Karpas-422 (cell line): Measurements from ENCODE around the gene SLC25A3. TPM values are rescaled to one million over a fixed set of nuclear protein-coding genes. Genes with fewer than 3 reads are reported as not detected.
A peak's percentile ranks its signal among the peaks of the same experiment; 100 is the strongest.
"Not testable (repeated sequence)": the region's sequence is repeated elsewhere in the genome, so short reads cannot be mapped to it uniquely, and the experiment has no call there.

Experiments
- DNase-seq: peaks from one replicate; pipeline ENCODE4 v3.0.0-alpha.2; 2015
- H2AFZ ChIP-seq: fragments of 200-600 bp; sonication (generic); 2 replicates; pipeline ENCODE4 v1.6.1; 2014; ENCODE audit warnings: antibody characterized with exemption, low read length, mixed read lengths
- H3K27ac ChIP-seq: fragments of 200-600 bp; sonication (generic); 2 replicates; pipeline ENCODE4 v1.5.1; 2014; ENCODE audit warnings: mild to moderate bottlenecking, low read length, moderate library complexity
- H3K27me3 ChIP-seq: fragments of 200-600 bp; sonication (generic); 2 replicates; pipeline ENCODE4 v1.6.1; 2014; ENCODE audit warnings: low read length, mixed read lengths
- H3K36me3 ChIP-seq: fragments of 200-600 bp; sonication (generic); 2 replicates; pipeline ENCODE4 v1.6.1; 2014; ENCODE audit warnings: low read length, mixed read lengths; ENCODE audit not compliant: insufficient read depth
- H3K4me1 ChIP-seq: fragments of 200-600 bp; sonication (generic); 2 replicates; pipeline ENCODE4 v1.6.1; 2014; ENCODE audit warnings: mild to moderate bottlenecking, low read length, mixed read lengths
- H3K4me2 ChIP-seq: fragments of 200-600 bp; sonication (generic); 2 replicates; pipeline ENCODE4 v1.6.1; 2014; ENCODE audit warnings: low read length, low read depth, mild to moderate bottlenecking; ENCODE audit not compliant: poor library complexity, severe bottlenecking
- H3K4me3 ChIP-seq: fragments of 200-600 bp; sonication (generic); 2 replicates; pipeline ENCODE4 v1.5.1; 2014; ENCODE audit warnings: mild to moderate bottlenecking, antibody characterized with exemption, low read length, mixed read lengths
- H3K79me2 ChIP-seq: fragments of 200-600 bp; sonication (generic); 2 replicates; pipeline ENCODE4 v1.6.1; 2014; ENCODE audit warnings: mild to moderate bottlenecking, low read length, mixed read lengths
- H3K9ac ChIP-seq: fragments of 200-600 bp; sonication (generic); 2 replicates; pipeline ENCODE4 v1.6.0; 2014; ENCODE audit warnings: low read length
- H3K9me2 ChIP-seq: fragments of 200-600 bp; sonication (generic), shearing (Covaris generic); replicated peaks from 2 replicates; pipeline ENCODE4 v1.6.0; 2014; ENCODE audit warnings: mild to moderate bottlenecking, low read length, moderate library complexity; ENCODE audit not compliant: insufficient read depth
- H3K9me3 ChIP-seq: fragments of 300-700, 200-600 bp; sonication (generic); 2 replicates; pipeline ENCODE4 v1.6.1; 2014; ENCODE audit warnings: low read length, mixed read lengths
- H4K20me1 ChIP-seq: fragments of 200-600 bp; sonication (generic); 2 replicates; pipeline ENCODE4 v1.6.1; 2014; ENCODE audit warnings: mild to moderate bottlenecking, antibody characterized with exemption, low read length, low read depth; ENCODE audit not compliant: insufficient read depth
- total RNA-seq: library from RNA; depleted of rRNA; stranded (reverse); fragments of >200 nt; shearing (Covaris generic); gene quantifications from 2 replicates; pipeline ENCODE4 v1.2.3, GENCODE V29; 2014; ENCODE audit warnings: low replicate concordance

Gene SLC25A3
- total RNA-seq, 1 experiment from 2014 or later: 582 TPM

- H3K27me3 ChIP-seq: no peaks in the 10 kb centered on the region
- no peak overlapping the region for H3K4me2 ChIP-seq
- DNase-seq: no peak
- H3K27ac ChIP-seq: no peak overlapping the region
- H3K4me1 ChIP-seq: peaks cover 4% of the 10 kb centered on the region
- H3K79me2 ChIP-seq: no peaks in the 10 kb centered on the region
- no peaks in the 10 kb centered on the region for H3K36me3 ChIP-seq
- H3K9me3 ChIP-seq: no peaks in the 10 kb centered on the region
- H2AFZ ChIP-seq: no peak overlapping the region
- H3K9me2 ChIP-seq: no peaks in the 10 kb centered on the region
- no peaks in the 10 kb centered on the region for H4K20me1 ChIP-seq
- H3K9ac ChIP-seq: no peak overlapping the region
- no peak overlapping the region for H3K4me3 ChIP-seq
Measured at GRCh38 chr12:98581101-98581500, 12.4 kb upstream of the SLC25A3 start.

- Histone ChIP-seq H3K9me3 (no peaks in the 10 kb centered on the region), H3K27me3 (no peaks in the 10 kb centered on the region), H3K9ac (no peak overlapping the region), H3K79me2 (no peaks in the 10 kb centered on the region), H3K36me3 (no peaks in the 10 kb centered on the region), H4K20me1 (no peaks in the 10 kb centered on the region), H3K4me2 (no peak overlapping the region), H3K9me2 (no peaks in the 10 kb centered on the region), H3K4me3 (no peak overlapping the region), H2AFZ (no peak overlapping the region), H3K27ac (no peak overlapping the region), H3K4me1 (peaks cover 4% of the 10 kb centered on the region)
- DNase-seq: no peak
Measured at GRCh38 chr12:98582093-98582492, 11.4 kb upstream of the SLC25A3 start.

GRCh38 chr12:98587084-98587483 lies 6.4 kb upstream of the SLC25A3 start:
- no peaks in the 10 kb centered on the region for H3K27me3 ChIP-seq
- no peak overlapping the region for H3K9ac ChIP-seq
- no peak for DNase-seq
- no peaks in the 10 kb centered on the region for H3K9me3 ChIP-seq
- H3K36me3 ChIP-seq: no peaks in the 10 kb centered on the region
- H3K79me2 ChIP-seq: no peaks in the 10 kb centered on the region
- no peaks in the 10 kb centered on the region for H3K9me2 ChIP-seq
- H3K4me1 ChIP-seq: no peaks in the 10 kb centered on the region
- no peak overlapping the region for H3K4me2 ChIP-seq
- no peak overlapping the region for H2AFZ ChIP-seq
- H3K4me3 ChIP-seq: no peak overlapping the region
- no peaks in the 10 kb centered on the region for H4K20me1 ChIP-seq
- no peak overlapping the region for H3K27ac ChIP-seq

GRCh38 chr12:98591209-98591608 lies 2.3 kb upstream of the SLC25A3 start:
- no peaks in the 10 kb centered on the region for H3K27me3 ChIP-seq
- H3K9me3 ChIP-seq: no peaks in the 10 kb centered on the region
- H3K9ac ChIP-seq: no peak overlapping the region
- peaks cover 27% of the 10 kb centered on the region for H3K79me2 ChIP-seq
- H2AFZ ChIP-seq: no peak overlapping the region
- no peak overlapping the region for H3K4me3 ChIP-seq
- peaks cover 20% of the 10 kb centered on the region for H3K4me1 ChIP-seq
- H4K20me1 ChIP-seq: peaks cover 22% of the 10 kb centered on the region
- no peaks in the 10 kb centered on the region for H3K9me2 ChIP-seq
- peak; percentile 51 for DNase-seq
- no peak overlapping the region for H3K4me2 ChIP-seq
- H3K27ac ChIP-seq: no peak overlapping the region
- peaks cover 21% of the 10 kb centered on the region for H3K36me3 ChIP-seq

- Histone ChIP-seq H3K4me1 (peaks cover 20% of the 10 kb centered on the region), H3K4me3 (peak overlapping the region; percentile 70), H2AFZ (no peak overlapping the region), H3K27me3 (no peaks in the 10 kb centered on the region), H3K9ac (peak overlapping the region; percentile 74), H3K4me2 (peak overlapping the region; percentile 87), H4K20me1 (peaks cover 32% of the 10 kb centered on the region), H3K9me2 (no peaks in the 10 kb centered on the region), H3K79me2 (peaks cover 44% of the 10 kb centered on the region), H3K9me3 (no peaks in the 10 kb centered on the region), H3K27ac (peak overlapping the region; percentile 54), H3K36me3 (peaks cover 38% of the 10 kb centered on the region)
- no peak for DNase-seq
Measured at GRCh38 chr12:98592825-98593322, 612 bp upstream of the SLC25A3 start.

- Histone ChIP-seq H3K4me3 (peak overlapping the region; percentile 99), H3K27ac (peak overlapping the region; percentile 86), H4K20me1 (peaks cover 32% of the 10 kb centered on the region), H3K9me3 (no peaks in the 10 kb centered on the region), H2AFZ (no peak overlapping the region), H3K4me1 (peaks cover 20% of the 10 kb centered on the region), H3K36me3 (peaks cover 44% of the 10 kb centered on the region), H3K27me3 (no peaks in the 10 kb centered on the region), H3K4me2 (peak overlapping the region; percentile 80), H3K9ac (peak overlapping the region; percentile 100), H3K79me2 (peaks cover 50% of the 10 kb centered on the region), H3K9me2 (no peaks in the 10 kb centered on the region)
- DNase-seq: peak; percentile 60
Measured at GRCh38 chr12:98594050-98594835, 757 bp downstream of the SLC25A3 start.

GRCh38 chr12:98595243-98595988 lies 1.9 kb downstream of the SLC25A3 start:
- H3K36me3 ChIP-seq: peaks cover 52% of the 10 kb centered on the region
- no peak overlapping the region for H2AFZ ChIP-seq
- H4K20me1 ChIP-seq: peaks cover 32% of the 10 kb centered on the region
- peak overlapping the region; percentile 80 for H3K4me2 ChIP-seq
- H3K79me2 ChIP-seq: peaks cover 50% of the 10 kb centered on the region
- no peaks in the 10 kb centered on the region for H3K9me2 ChIP-seq
- H3K27ac ChIP-seq: peak overlapping the region; percentile 86
- H3K9me3 ChIP-seq: no peaks in the 10 kb centered on the region
- peak; percentile 51 for DNase-seq
- H3K27me3 ChIP-seq: no peaks in the 10 kb centered on the region
- H3K9ac ChIP-seq: peak overlapping the region; percentile 100
- H3K4me1 ChIP-seq: peaks cover 20% of the 10 kb centered on the region
- H3K4me3 ChIP-seq: peak overlapping the region; percentile 99

GRCh38 chr12:98597313-98597712 lies 3.8 kb downstream of the SLC25A3 start:
- peaks cover 20% of the 10 kb centered on the region for H3K4me1 ChIP-seq
- peaks cover 32% of the 10 kb centered on the region for H4K20me1 ChIP-seq
- peaks cover 71% of the 10 kb centered on the region for H3K36me3 ChIP-seq
- H3K9me2 ChIP-seq, H3K27ac ChIP-seq, H3K4me2 ChIP-seq, H2AFZ ChIP-seq, H3K27me3 ChIP-seq, H3K9me3 ChIP-seq, DNase-seq, H3K9ac ChIP-seq, H3K4me3 ChIP-seq: not testable (repeated sequence)
- peaks cover 50% of the 10 kb centered on the region for H3K79me2 ChIP-seq
